Natural killer cell (primary cell): ENCODE data around the gene MMADHC. TPM values are rescaled to one million over a fixed set of nuclear protein-coding genes. Genes with fewer than 3 reads are reported as not detected.

Source experiments
- ATAC-seq, 3 donors: fragments of 150-1000 bp in 2 of 3; fragments of 200-7000 bp in 1 of 3; cut with Tn5 transposase; 1 replicate in 1 of 3; 2 replicates in 2 of 3; pipeline ENCODE4 v1.10.0; 2021; ENCODE audit warnings: mild to moderate bottlenecking in 2 of 3, moderate library complexity in 2 of 3
- DNase-seq, 2 donors: peaks; one replicate each; pipeline versions ENCODE4 v3.0.0 to v3.0.0-alpha.2; 2013 to 2021; ENCODE audit warnings: mixed read lengths in 1 of 2
- H3K27ac ChIP-seq: one replicate; pipeline ENCODE4 v1.5.1; 2013; ENCODE audit warnings: mild to moderate bottlenecking, low read length
- H3K27me3 ChIP-seq: one replicate; pipeline ENCODE4 v1.6.1; 2013; ENCODE audit warnings: low read length; ENCODE audit not compliant: control insufficient read depth, insufficient read depth
- H3K36me3 ChIP-seq: one replicate; pipeline ENCODE4 v1.6.1; 2013; ENCODE audit warnings: low read length; ENCODE audit not compliant: control insufficient read depth, insufficient read depth
- H3K4me1 ChIP-seq: one replicate; pipeline ENCODE4 v1.6.1; 2013; ENCODE audit warnings: low read length; ENCODE audit not compliant: control insufficient read depth, insufficient read depth
- H3K4me3 ChIP-seq: one replicate; pipeline ENCODE4 v1.5.1; 2013; ENCODE audit warnings: low read length
- H3K9me3 ChIP-seq: one replicate; pipeline ENCODE4 v1.6.1; 2013; ENCODE audit warnings: low read length; ENCODE audit not compliant: control insufficient read depth, insufficient read depth
- H3K27ac Mint-ChIP-seq, 2 donors: one replicate each; pipeline ENCODE4 v1.8.0; 2022; ENCODE audit warnings: mild to moderate bottlenecking in 2 of 2, mixed read lengths in 2 of 2, moderate library complexity in 1 of 2
- H3K27me3 Mint-ChIP-seq, 2 donors: one replicate each; pipeline ENCODE4 v1.8.0; 2022; ENCODE audit warnings: low read depth in 2 of 2, mixed read lengths in 2 of 2
- H3K36me3 Mint-ChIP-seq: one replicate; pipeline ENCODE4 v1.8.0; 2022; ENCODE audit warnings: mixed read lengths
- H3K4me1 Mint-ChIP-seq, 2 donors: one replicate each; pipeline ENCODE4 v1.8.0; 2022; ENCODE audit warnings: mixed read lengths in 2 of 2
- H3K4me3 Mint-ChIP-seq: one replicate; pipeline ENCODE4 v1.8.0; 2022; ENCODE audit warnings: mild to moderate bottlenecking, moderate library complexity, mixed read lengths
- H3K9me3 Mint-ChIP-seq, 2 donors: one replicate each; pipeline ENCODE4 v1.8.0; 2022; ENCODE audit warnings: mixed read lengths in 2 of 2
- CTCF ChIP-seq: fragments of 200-600 bp; IDR thresholded peaks from one replicate; pipeline ENCODE4 v1.8.0; 2022; ENCODE audit warnings: antibody characterized with exemption
- WGBS: methylation state at CpG from one replicate; pipeline ENCODE4 v1.1.7; 2013; ENCODE audit warnings: missing lambda C conversion rate; ENCODE audit not compliant: insufficient coverage; 5-methylcytosine and 5-hydroxymethylcytosine counted together
- intact Hi-C: fragments of 100-400 bp; cut with micrococcal nuclease; formaldehyde crosslinking; loops from one replicate; pipeline ENCODE4 v1.14.2; 2022
- total RNA-seq, 4 donors: library from RNA; stranded (reverse); fragments of 120-200 nt in 1 of 4; gene quantifications; one replicate each; pipeline versions ENCODE4 v1.2.3 to v1.2.4, GENCODE V29; 2013 to 2022

Gene MMADHC
- total RNA-seq, 3 donors from 2014 or later (not counting 1 experiment from before 2014, with no cell fraction given) = 59.6 to 73.9 (median 65.7) TPM

- no peaks in the 10 kb centered on the region for H3K27me3 ChIP-seq
- H3K27ac Mint-ChIP-seq = no peak overlapping the region
- no peaks in the 10 kb centered on the region for H3K4me1 Mint-ChIP-seq
- DNase-seq = no peak
- H3K27me3 Mint-ChIP-seq = peaks cover 0 to 7% of the 10 kb centered on the region in 2 donors
- H3K9me3 Mint-ChIP-seq = no peaks in the 10 kb centered on the region
- ATAC-seq = no peak
- intact Hi-C loops = no loop called here
- no peak overlapping the region for H3K4me3 Mint-ChIP-seq
- TF ChIP-seq CTCF = no peak
- WGBS = 88% methylated on average over 2 of the region's 2 CpGs
- H3K4me3 ChIP-seq = no peak overlapping the region
- no peak overlapping the region for H3K27ac ChIP-seq
- no peaks in the 10 kb centered on the region for H3K36me3 ChIP-seq
- no peaks in the 10 kb centered on the region for H3K4me1 ChIP-seq
- no peaks in the 10 kb centered on the region for H3K36me3 Mint-ChIP-seq
- H3K9me3 ChIP-seq = no peaks in the 10 kb centered on the region
These were observed 60.9 kb downstream of the MMADHC start for GRCh38 chr2:149526689-149527088.

GRCh38 chr2:149525323-149525722, 62.3 kb downstream of the MMADHC start:
- no peaks in the 10 kb centered on the region for H3K27me3 ChIP-seq
- 91% methylated on average over 9 of the region's 9 CpGs for WGBS
- Mint-ChIP-seq H3K27me3 (peaks cover 0 to 7% of the 10 kb centered on the region in 2 donors), H3K4me3 (no peak overlapping the region), H3K9me3 (no peaks in the 10 kb centered on the region), H3K36me3 (no peaks in the 10 kb centered on the region), H3K27ac (no peak overlapping the region), H3K4me1 (no peaks in the 10 kb centered on the region)
- H3K27ac ChIP-seq = no peak overlapping the region
- no peak for TF ChIP-seq CTCF
- ATAC-seq = no peak
- no peak overlapping the region for H3K4me3 ChIP-seq
- no peaks in the 10 kb centered on the region for H3K36me3 ChIP-seq
- intact Hi-C loops = no loop called here
- DNase-seq = no peak
- no peaks in the 10 kb centered on the region for H3K4me1 ChIP-seq
- H3K9me3 ChIP-seq = no peaks in the 10 kb centered on the region
